GM19099 (cell line): ENCODE data around the gene GRIN3B.

Experiments
- POLR2A ChIP-seq: IDR thresholded peaks from 3 replicates; pipeline ENCODE4 v1.6.1; 2011; ENCODE audit warnings: low read depth; ENCODE audit not compliant: insufficient read length; ENCODE audit errors: extremely low read depth

Gene GRIN3B

GRCh38 chr19:1007399-1008251, 7.4 kb downstream of the GRIN3B start:
- TF ChIP-seq POLR2A: no peak

- no peak for TF ChIP-seq POLR2A
These were observed 8.2 kb downstream of the GRIN3B start for GRCh38 chr19:1008268-1009040.

GRCh38 chr19:1009041-1009980, 9.1 kb downstream of the GRIN3B start:
- TF ChIP-seq POLR2A: no peak

- TF ChIP-seq POLR2A: no peak
These were observed 9.8 kb downstream of the GRIN3B start for GRCh38 chr19:1009981-1010538.

GRCh38 chr19:1010586-1011510, 10.6 kb downstream of the GRIN3B start:
- no peak for TF ChIP-seq POLR2A

- TF ChIP-seq POLR2A: no peak
These were observed 11.7 kb downstream of the GRIN3B start for GRCh38 chr19:1011831-1012333.

GRCh38 chr19:1012334-1012733, 12.1 kb downstream of the GRIN3B start:
- no peak for TF ChIP-seq POLR2A

GRCh38 chr19:1013218-1013617, 13.0 kb downstream of the GRIN3B start:
- peak; percentile 7 for TF ChIP-seq POLR2A

- no peak for TF ChIP-seq POLR2A
These were observed 14.2 kb downstream of the GRIN3B start for GRCh38 chr19:1014161-1015060.

GRCh38 chr19:1015061-1015781, 15.0 kb downstream of the GRIN3B start:
- no peak for TF ChIP-seq POLR2A

GRCh38 chr19:1015782-1016646, 15.8 kb downstream of the GRIN3B start:
- no peak for TF ChIP-seq POLR2A
